ENCODE measurements around the gene DYTN.

- no peak for TF ChIP-seq CTCF (conservative IDR thresholded peaks at IDR 0.05; ENCODE audit: low read length)
- TF ChIP-seq EZH2phosphoT487 (IDR thresholded peaks at IDR 0.05; ENCODE audit: borderline replicate concordance, low read depth, low read length), result no peak
Observed at GRCh38 chr2:206736935-206737334, 18.7 kb upstream of the DYTN start.
